Activated CD4-positive, alpha-beta memory T cell treated with anti-CD3 and anti-CD28 coated beads for 36 hours (primary cell): ENCODE results near the gene BET1. TPM values are rescaled to one million over a fixed set of nuclear protein-coding genes. Genes with fewer than 3 reads are reported as not detected.
A peak's percentile ranks its signal among the peaks of the same experiment; 100 is the strongest.

Experiments used
- CTCF ChIA-PET: fragments of 350-600 bp; sonication (Branson Sonifier 250); formaldehyde crosslinking; loops from one replicate; lab custom pipeline; 2021; ENCODE audit warnings: antibody characterized with exemption, inconsistent platforms; lab: Charles Lee
- POLR2A ChIA-PET: fragments of 350-600 bp; sonication (Branson Sonifier 250); formaldehyde crosslinking; loops from one replicate; lab custom pipeline; 2021; ENCODE audit warnings: antibody characterized with exemption; lab: Charles Lee
- DNase-seq: peaks from one replicate; pipeline ENCODE4 v3.0.0-alpha.2; 2020
- H3K27ac Mint-ChIP-seq: one replicate; pipeline ENCODE4 v1.8.0; 2021; ENCODE audit warnings: mixed read lengths
- H3K27me3 Mint-ChIP-seq: one replicate; pipeline ENCODE4 v1.8.0; 2021; ENCODE audit warnings: mixed read lengths
- H3K36me3 Mint-ChIP-seq: one replicate; pipeline ENCODE4 v1.8.0; 2021; ENCODE audit warnings: mixed read lengths
- H3K4me1 Mint-ChIP-seq: one replicate; pipeline ENCODE4 v1.8.0; 2021; ENCODE audit warnings: low read depth, mixed read lengths
- H3K4me3 Mint-ChIP-seq: one replicate; pipeline ENCODE4 v1.8.0; 2021; ENCODE audit warnings: mild to moderate bottlenecking, mixed read lengths
- H3K9me3 Mint-ChIP-seq: one replicate; pipeline ENCODE4 v1.8.0; 2021; ENCODE audit warnings: mixed read lengths
- intact Hi-C: fragments of 100-400 bp; cut with micrococcal nuclease; formaldehyde crosslinking; loops from one replicate; pipeline ENCODE4 v1.15.1; 2023
- total RNA-seq, 2 experiments: library from RNA; stranded (reverse); gene quantifications; one replicate each; pipeline ENCODE4 v1.2.3, GENCODE V29; 2021

The BET1 gene
- total RNA-seq, 2 experiments from 2014 or later: 19.3 to 20.5 TPM

- H3K4me1 Mint-ChIP-seq: peaks cover 29% of the 10 kb centered on the region
- H3K36me3 Mint-ChIP-seq: peaks cover 3% of the 10 kb centered on the region
- CTCF ChIA-PET: interaction anchor here (1.1 kb wide), 1 partner anchor 81 kb away, joined by 3 read pairs; no protein-coding TSS in a partner anchor
- intact Hi-C loops: loop anchor here (2.0 to 5.0 kb wide), 2 partner anchors 57 to 81 kb away; no protein-coding TSS in a partner anchor
- H3K27me3 Mint-ChIP-seq: peaks cover 8% of the 10 kb centered on the region
- H3K27ac Mint-ChIP-seq: no peak overlapping the region
- H3K9me3 Mint-ChIP-seq: no peaks in the 10 kb centered on the region
- POLR2A ChIA-PET: no interaction called here
- no peak overlapping the region for H3K4me3 Mint-ChIP-seq
- no peak for DNase-seq
Measured at GRCh38 chr7:94005753-94006152, 1.6 kb upstream of the BET1 start.

- H3K4me3 Mint-ChIP-seq: peak overlapping the region; percentile 95
- DNase-seq: peak; percentile 18
- H3K27me3 Mint-ChIP-seq: peaks cover 8% of the 10 kb centered on the region
- ChIA-PET CTCF (no interaction called here), POLR2A (no interaction called here)
- no peaks in the 10 kb centered on the region for H3K9me3 Mint-ChIP-seq
- H3K36me3 Mint-ChIP-seq: peaks cover 7% of the 10 kb centered on the region
- peak overlapping the region; percentile 92 for H3K27ac Mint-ChIP-seq
- H3K4me1 Mint-ChIP-seq: peaks cover 37% of the 10 kb centered on the region
- intact Hi-C loops: loop anchor here (1.0 to 5.0 kb wide), 7 partner anchors 19 to 1166 kb away; partner anchors contain the start of genes CDK6, SAMD9 and VPS50
Measured at GRCh38 chr7:94003446-94004023, 620 bp downstream of the BET1 start.

GRCh38 chr7:94001396-94001795, 2.8 kb downstream of the BET1 start:
- Mint-ChIP-seq H3K27me3 (peaks cover 6% of the 10 kb centered on the region), H3K9me3 (no peaks in the 10 kb centered on the region), H3K4me3 (no peak overlapping the region), H3K27ac (no peak overlapping the region), H3K36me3 (peaks cover 14% of the 10 kb centered on the region), H3K4me1 (peaks cover 37% of the 10 kb centered on the region)
- no peak for DNase-seq
- intact Hi-C loops: loop anchor here (5.0 kb wide), 3 partner anchors 511 to 1164 kb away; partner anchors contain the start of genes CDK6 and SAMD9
- ChIA-PET CTCF (no interaction called here), POLR2A (no interaction called here)

DNA sequence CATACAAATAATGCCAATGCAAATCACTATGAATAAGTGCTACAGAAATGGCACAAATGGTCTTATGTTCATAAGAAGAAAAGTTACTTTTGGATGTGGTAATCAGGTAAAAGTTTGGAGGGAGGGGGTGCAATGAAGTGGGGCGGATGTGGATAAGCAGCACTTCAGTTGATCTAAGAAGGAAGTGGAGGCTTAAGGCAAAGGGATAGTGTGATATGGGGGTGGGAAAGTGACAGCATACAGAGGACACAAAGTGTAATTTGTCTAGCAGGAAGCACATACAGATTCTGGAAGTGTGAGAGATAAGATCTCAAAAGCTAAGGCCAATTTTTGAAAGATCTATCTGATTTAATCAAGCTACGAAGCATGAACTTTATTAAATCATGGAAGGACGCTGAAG, 6.3 kb downstream of the BET1 start:
- DNase-seq: no peak
- Mint-ChIP-seq H3K9me3 (no peaks in the 10 kb centered on the region), H3K27ac (no peak overlapping the region), H3K4me1 (peaks cover 21% of the 10 kb centered on the region), H3K27me3 (no peaks in the 10 kb centered on the region), H3K4me3 (no peak overlapping the region), H3K36me3 (peaks cover 20% of the 10 kb centered on the region)
- POLR2A ChIA-PET: no interaction called here
- intact Hi-C loops: no loop called here
- CTCF ChIA-PET: no interaction called here

- ChIA-PET CTCF (no interaction called here), POLR2A (no interaction called here)
- Mint-ChIP-seq H3K4me3 (no peak overlapping the region), H3K27ac (no peak overlapping the region), H3K9me3 (no peaks in the 10 kb centered on the region), H3K27me3 (no peaks in the 10 kb centered on the region), H3K4me1 (no peaks in the 10 kb centered on the region), H3K36me3 (peaks cover 8% of the 10 kb centered on the region)
- DNase-seq: no peak
- intact Hi-C loops: no loop called here
Measured at GRCh38 chr7:93992421-93993110, 11.6 kb downstream of the BET1 start.

DNA sequence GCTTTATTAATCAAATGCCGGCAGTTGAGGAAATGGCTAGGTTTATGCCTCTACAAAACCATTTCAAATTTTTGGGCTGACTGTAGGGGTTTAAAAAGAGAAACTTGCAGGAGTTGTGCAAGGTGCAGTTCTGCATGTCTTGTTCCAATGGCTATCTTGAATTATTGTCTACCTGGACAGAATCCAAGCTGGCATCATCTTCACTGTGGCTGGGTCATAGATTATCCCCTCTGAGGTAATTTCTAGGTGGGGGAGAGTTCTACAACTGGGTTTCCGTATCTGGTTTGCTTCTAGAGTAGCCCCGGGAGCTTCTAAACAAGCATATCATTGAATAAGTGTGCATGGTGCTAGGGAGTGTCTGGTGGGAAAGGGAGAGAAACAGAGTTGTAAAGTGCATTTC, 16.9 kb downstream of the BET1 start:
- Mint-ChIP-seq H3K27ac (no peak overlapping the region), H3K4me3 (no peak overlapping the region), H3K4me1 (no peaks in the 10 kb centered on the region), H3K9me3 (no peaks in the 10 kb centered on the region), H3K27me3 (no peaks in the 10 kb centered on the region), H3K36me3 (peaks cover 3% of the 10 kb centered on the region)
- POLR2A ChIA-PET: no interaction called here
- intact Hi-C loops: no loop called here
- no peak for DNase-seq
- CTCF ChIA-PET: no interaction called here

GRCh38 chr7:93985101-93985500, 19.1 kb downstream of the BET1 start:
- Mint-ChIP-seq H3K27me3 (no peaks in the 10 kb centered on the region), H3K36me3 (peaks cover 2% of the 10 kb centered on the region), H3K9me3 (no peaks in the 10 kb centered on the region), H3K4me3 (no peak overlapping the region), H3K4me1 (peaks cover 7% of the 10 kb centered on the region), H3K27ac (no peak overlapping the region)
- intact Hi-C loops: no loop called here
- DNase-seq: no peak
- POLR2A ChIA-PET: no interaction called here
- CTCF ChIA-PET: no interaction called here

DNA sequence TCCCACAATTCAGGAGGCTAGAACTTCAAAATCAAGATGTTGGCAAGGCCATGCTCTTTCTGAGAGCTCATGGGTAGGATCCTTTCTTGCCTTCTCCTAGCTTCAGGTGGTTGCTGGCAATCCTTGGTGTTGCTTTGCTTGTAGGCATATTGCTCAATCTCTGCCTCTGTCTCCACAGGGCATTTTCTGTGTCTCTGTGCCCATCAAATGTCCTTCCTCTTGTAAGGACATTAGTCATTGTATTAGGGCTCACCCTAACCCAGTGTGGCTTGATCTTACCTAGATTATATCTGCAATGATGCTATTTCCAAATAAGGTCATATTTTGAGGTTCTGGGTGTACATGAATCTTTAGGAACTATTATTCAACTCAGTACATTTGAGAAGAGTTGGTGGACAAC, 20.1 kb downstream of the BET1 start:
- Mint-ChIP-seq H3K27ac (no peak overlapping the region), H3K4me3 (no peak overlapping the region), H3K4me1 (peaks cover 7% of the 10 kb centered on the region), H3K9me3 (no peaks in the 10 kb centered on the region), H3K27me3 (no peaks in the 10 kb centered on the region), H3K36me3 (peaks cover 4% of the 10 kb centered on the region)
- intact Hi-C loops: no loop called here
- DNase-seq: no peak
- POLR2A ChIA-PET: no interaction called here
- CTCF ChIA-PET: no interaction called here

GRCh38 chr7:93981480-93981874, 22.7 kb downstream of the BET1 start:
- no peak for DNase-seq
- H3K27me3 Mint-ChIP-seq: no peaks in the 10 kb centered on the region
- no peak overlapping the region for H3K4me3 Mint-ChIP-seq
- H3K4me1 Mint-ChIP-seq: peaks cover 7% of the 10 kb centered on the region
- CTCF ChIA-PET: interaction anchor here (0.7 to 1.6 kb wide), 2 partner anchors 30 to 79 kb away, joined by 3 read pairs; no protein-coding TSS in a partner anchor
- intact Hi-C loops: no loop called here
- POLR2A ChIA-PET: no interaction called here
- H3K9me3 Mint-ChIP-seq: no peaks in the 10 kb centered on the region
- peaks cover 2% of the 10 kb centered on the region for H3K36me3 Mint-ChIP-seq
- H3K27ac Mint-ChIP-seq: no peak overlapping the region

- ChIA-PET CTCF (interaction anchor here (0.7 to 1.6 kb wide), 2 partner anchors 31 to 78 kb away, joined by 3 read pairs; no protein-coding TSS in a partner anchor), POLR2A (no interaction called here)
- H3K27me3 Mint-ChIP-seq: no peaks in the 10 kb centered on the region
- H3K9me3 Mint-ChIP-seq: no peaks in the 10 kb centered on the region
- H3K27ac Mint-ChIP-seq: no peak overlapping the region
- intact Hi-C loops: no loop called here
- H3K4me1 Mint-ChIP-seq: peaks cover 7% of the 10 kb centered on the region
- H3K4me3 Mint-ChIP-seq: peak overlapping the region; percentile 12
- peaks cover 2% of the 10 kb centered on the region for H3K36me3 Mint-ChIP-seq
- DNase-seq: no peak
Measured at GRCh38 chr7:93980744-93981479, 23.2 kb downstream of the BET1 start.

DNA sequence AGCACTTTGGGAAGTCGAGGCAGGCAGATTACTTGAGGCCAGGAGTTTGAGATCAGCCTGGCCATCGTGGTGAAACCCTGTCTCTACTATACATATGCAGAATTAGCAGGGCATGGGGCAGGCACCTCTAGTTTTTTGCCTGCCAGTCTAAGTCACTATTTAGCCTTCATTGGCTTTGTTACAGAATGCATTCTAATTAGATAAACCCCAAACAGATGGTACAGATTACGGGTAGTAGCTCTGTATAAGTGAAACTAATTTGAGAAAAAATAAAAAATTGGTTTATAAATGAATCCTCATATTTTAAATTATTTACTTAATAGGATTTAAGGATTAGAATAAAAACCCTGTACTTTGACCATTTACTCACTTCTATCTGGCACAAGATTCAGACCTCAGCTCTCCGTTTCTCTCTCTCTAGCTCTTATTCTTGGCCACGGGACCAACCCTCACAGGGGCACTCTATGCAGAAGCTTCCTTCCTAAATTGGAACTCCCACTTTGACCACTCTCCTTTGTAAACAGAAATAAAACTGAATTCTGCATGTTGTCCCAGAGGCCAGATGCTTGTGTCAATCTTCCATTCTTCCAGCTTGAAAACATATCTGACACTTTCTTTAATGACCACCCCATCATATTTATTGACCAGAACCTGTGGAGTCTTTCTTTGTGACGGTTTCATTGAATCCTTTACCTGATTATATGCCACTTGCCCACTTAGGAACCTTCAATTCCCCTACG, 26.8 kb downstream of the BET1 start:
- CTCF ChIA-PET: no interaction called here
- Mint-ChIP-seq H3K27me3 (no peaks in the 10 kb centered on the region), H3K9me3 (no peaks in the 10 kb centered on the region), H3K4me3 (no peak overlapping the region), H3K4me1 (peaks cover 7% of the 10 kb centered on the region), H3K27ac (no peak overlapping the region), H3K36me3 (peaks cover 4% of the 10 kb centered on the region)
- POLR2A ChIA-PET: no interaction called here
- intact Hi-C loops: no loop called here
- no peak for DNase-seq

GRCh38 chr7:93973134-93973533, 31.0 kb downstream of the BET1 start:
- H3K27me3 Mint-ChIP-seq: no peaks in the 10 kb centered on the region
- CTCF ChIA-PET: no interaction called here
- intact Hi-C loops: no loop called here
- H3K4me3 Mint-ChIP-seq: no peak overlapping the region
- no peak overlapping the region for H3K27ac Mint-ChIP-seq
- POLR2A ChIA-PET: no interaction called here
- peaks cover 2% of the 10 kb centered on the region for H3K36me3 Mint-ChIP-seq
- no peaks in the 10 kb centered on the region for H3K4me1 Mint-ChIP-seq
- no peaks in the 10 kb centered on the region for H3K9me3 Mint-ChIP-seq
- DNase-seq: no peak
